ENCODE data around the gene PDZD7.

Gene PDZD7

GRCh38 chr10:101030496-101031127 is 317 bp downstream of the PDZD7 start:
- DNase-seq (ENCODE audit: low spot score): no peak
- TF ChIP-seq CTCF (IDR thresholded peaks at IDR 0.05; ENCODE audit: borderline replicate concordance, control extremely low read depth, extremely low read depth, insufficient read depth, missing control alignments): no peak
- in situ Hi-C loops (cut with MboI; ENCODE audit: low sequenced_read_pairs, unreplicated experiment): loop anchor here (10.0 kb wide), 1 partner anchor 114 kb away; no protein-coding TSS in a partner anchor

- no peak for DNase-seq (ENCODE audit: low spot score)
- in situ Hi-C loops (cut with MboI; ENCODE audit: low sequenced_read_pairs, unreplicated experiment): loop anchor here (10.0 kb wide), 1 partner anchor 115 kb away; no protein-coding TSS in a partner anchor
- no peak for TF ChIP-seq CTCF (IDR thresholded peaks at IDR 0.05; ENCODE audit: borderline replicate concordance, control extremely low read depth, extremely low read depth, insufficient read depth, missing control alignments)
Measured at GRCh38 chr10:101029520-101030295, 1.2 kb downstream of the PDZD7 start.

GRCh38 chr10:101028446-101029337 is 2.2 kb downstream of the PDZD7 start:
- no peak for TF ChIP-seq CTCF (IDR thresholded peaks at IDR 0.05; ENCODE audit: borderline replicate concordance, control extremely low read depth, extremely low read depth, insufficient read depth, missing control alignments)
- no peak for DNase-seq (ENCODE audit: low spot score)
- in situ Hi-C loops (cut with MboI; ENCODE audit: low sequenced_read_pairs, unreplicated experiment): no loop called here

- no peak for TF ChIP-seq CTCF (IDR thresholded peaks at IDR 0.05; ENCODE audit: borderline replicate concordance, control extremely low read depth, extremely low read depth, insufficient read depth, missing control alignments)
- DNase-seq (ENCODE audit: low spot score): no peak
- in situ Hi-C loops (cut with MboI; ENCODE audit: low sequenced_read_pairs, unreplicated experiment): no loop called here
Measured at GRCh38 chr10:101027106-101027720, 3.7 kb downstream of the PDZD7 start.

- in situ Hi-C loops (cut with MboI; ENCODE audit: low sequenced_read_pairs, unreplicated experiment): no loop called here
- no peak for TF ChIP-seq CTCF (IDR thresholded peaks at IDR 0.05; ENCODE audit: borderline replicate concordance, control extremely low read depth, extremely low read depth, insufficient read depth, missing control alignments)
- no peak for DNase-seq (ENCODE audit: low spot score)
Measured at GRCh38 chr10:101022967-101023705, 7.8 kb downstream of the PDZD7 start.

Data from GM13976 (cell line).